GM12878 (cell line): ENCODE data around the gene ARHGDIA. TPM values are rescaled to one million over a fixed set of nuclear protein-coding genes. Genes with fewer than 3 reads are reported as not detected.

Experiments used
- CEBPB ChIP-seq, 2 experiments: fragments of 150-350 bp in 1 of 2; IDR thresholded peaks; 2 replicates each; pipeline ENCODE4 v1.6.1; 2012 to 2014; ENCODE audit warnings: low read depth in 2 of 2, low read length in 2 of 2, borderline replicate concordance in 1 of 2, inconsistent platforms in 1 of 2
- CREB1 ChIP-seq: IDR thresholded peaks from 2 replicates; pipeline ENCODE4 v1.6.1; 2012; ENCODE audit warnings: low read depth, mild to moderate bottlenecking, inconsistent platforms
- CREM ChIP-seq: IDR thresholded peaks from 2 replicates; pipeline ENCODE4 v1.6.1; 2014; ENCODE audit warnings: antibody characterized with exemption, low read depth
- CTCF ChIP-seq, 3 experiments: IDR thresholded peaks in 2 of 3; conservative IDR thresholded peaks in 1 of 3; 2 replicates each; pipeline ENCODE4 v1.5.1; 2011; ENCODE audit warnings: low read depth in 3 of 3, low read length in 3 of 3, mild to moderate bottlenecking in 3 of 3, control low read depth in 2 of 3, moderate library complexity in 2 of 3, inconsistent platforms in 1 of 3, mixed read lengths in 1 of 3; ENCODE audit not compliant: control insufficient read depth in 2 of 3, insufficient read depth in 1 of 3; ENCODE audit errors: extremely low read depth in 1 of 3
- FOS ChIP-seq: IDR thresholded peaks from 3 replicates; pipeline ENCODE4 v1.6.1; 2011; ENCODE audit warnings: borderline replicate concordance; ENCODE audit not compliant: insufficient read length; ENCODE audit errors: extremely low read depth
- HCFC1 ChIP-seq: fragments of 150-350 bp; IDR thresholded peaks from 2 replicates; pipeline ENCODE4 v1.6.1; 2014; ENCODE audit warnings: low read length
- HDAC6 ChIP-seq: fragments of 200-600 bp; sonication (generic); IDR thresholded peaks from one replicate; pipeline ENCODE4 v1.8.0; 2017; ENCODE audit warnings: antibody characterized with exemption; ENCODE audit not compliant: unreplicated experiment
- IKZF2 ChIP-seq, 2 experiments: fragments of 450-650 bp; IDR thresholded peaks; 2 replicates each; pipeline ENCODE4 v1.6.1; 2017; ENCODE audit warnings: mild to moderate bottlenecking in 2 of 2, moderate library complexity in 2 of 2
- KLF5 ChIP-seq: fragments of 450-650 bp; IDR thresholded peaks from 2 replicates; pipeline ENCODE4 v1.6.1; 2014; ENCODE audit warnings: mild to moderate bottlenecking; ENCODE audit not compliant: partially characterized antibody
- LARP7 ChIP-seq: fragments of 450-650 bp; IDR thresholded peaks from 2 replicates; pipeline ENCODE4 v1.6.1; 2017; ENCODE audit warnings: mild to moderate bottlenecking
- MAX ChIP-seq: IDR thresholded peaks from 2 replicates; pipeline ENCODE4 v1.6.1; 2012; ENCODE audit warnings: low read depth, low read length, improper control_type of control experiment
- MEF2A ChIP-seq: IDR thresholded peaks from 2 replicates; pipeline ENCODE4 v1.6.1; 2011; ENCODE audit warnings: low read depth, mild to moderate bottlenecking, low read length, moderate library complexity; ENCODE audit not compliant: insufficient read depth
- MLLT1 ChIP-seq: fragments of 450-650 bp; IDR thresholded peaks from 2 replicates; pipeline ENCODE4 v1.6.1; 2016; ENCODE audit warnings: mild to moderate bottlenecking
- NFYB ChIP-seq: IDR thresholded peaks from 2 replicates; pipeline ENCODE4 v1.6.1; 2011; ENCODE audit warnings: low read depth, mild to moderate bottlenecking, low read length, improper control_type of control experiment, moderate library complexity; ENCODE audit not compliant: insufficient read depth
- NRF1 ChIP-seq: conservative IDR thresholded peaks from 2 replicates; pipeline ENCODE4 v1.6.1; 2011; ENCODE audit warnings: mild to moderate bottlenecking, low read depth, low read length, improper control_type of control experiment
- PBX3 ChIP-seq: IDR thresholded peaks from 2 replicates; pipeline ENCODE4 v1.6.1; 2011; ENCODE audit warnings: mild to moderate bottlenecking, low read depth, low read length, moderate library complexity; ENCODE audit not compliant: insufficient replicate concordance
- RAD21 ChIP-seq: IDR thresholded peaks from 2 replicates; pipeline ENCODE4 v1.6.1; 2011; ENCODE audit warnings: mild to moderate bottlenecking, low read depth, low read length, moderate library complexity; ENCODE audit not compliant: insufficient read depth
- RAD51 ChIP-seq: fragments of 450-650 bp; IDR thresholded peaks from 2 replicates; pipeline ENCODE4 v1.6.1; 2016; ENCODE audit warnings: moderate library complexity, mild to moderate bottlenecking, inconsistent platforms
- RB1 ChIP-seq: fragments of 450-650 bp; formaldehyde crosslinking; IDR thresholded peaks from 2 replicates; pipeline ENCODE4 v1.6.1; 2017; ENCODE audit warnings: mild to moderate bottlenecking, borderline replicate concordance
- TCF3 ChIP-seq: IDR thresholded peaks from 2 replicates; pipeline ENCODE4 v1.6.1; 2012; ENCODE audit warnings: low read depth, mild to moderate bottlenecking, low read length, borderline replicate concordance; ENCODE audit not compliant: insufficient read depth
- USF1 ChIP-seq: IDR thresholded peaks from 2 replicates; pipeline ENCODE4 v1.6.1; 2011; ENCODE audit warnings: borderline replicate concordance, low read depth, mild to moderate bottlenecking, moderate library complexity, mixed read lengths, low read length; ENCODE audit not compliant: insufficient read depth; ENCODE audit errors: extremely low read length
- USF2 ChIP-seq: IDR thresholded peaks from 2 replicates; pipeline ENCODE4 v1.6.1; 2011; ENCODE audit warnings: low read depth, low read length, improper control_type of control experiment, borderline replicate concordance
- YY1 ChIP-seq: IDR thresholded peaks from 2 replicates; pipeline ENCODE4 v1.6.1; 2011; ENCODE audit warnings: low read depth, mild to moderate bottlenecking, low read length
- polyA plus RNA-seq, 11 experiments: library from polyadenylated mRNA; depleted of rRNA in 4 of 11; unstranded in 6 of 11; stranded (reverse) in 5 of 11; fragments of >200 nt; fragmentation: Nextera tagmentation in 4 of 11; fragmentation: Illumina TruSeq in 1 of 11; extraction: Ambion mirVana in 4 of 11; extraction: Trizol in 1 of 11; gene quantifications; 1 replicate in 1 of 11; 2 replicates in 10 of 11; pipeline versions ENCODE4 v1.2.1 to v1.2.3, GENCODE V29; 2011 to 2016; ENCODE audit warnings: inconsistent platforms in 2 of 11, missing spikeins in 2 of 11, low read depth in 1 of 11
- total RNA-seq, 4 experiments: library from RNA; depleted of rRNA in 3 of 4; stranded (reverse); fragments of >200 nt in 3 of 4; fragmentation: Illumina TruSeq in 1 of 4; extraction: Trizol in 1 of 4; gene quantifications; 2 replicates each; pipeline versions ENCODE4 v1.2.1 to v1.2.3, GENCODE V29; 2013 to 2021

Gene ARHGDIA
- total and polyA plus RNA-seq, 10 of the 15 experiments (the other 5 are each of a cell fraction or from before 2014, with no cell fraction given): 17.9 to 552 (median 169) TPM

- TF ChIP-seq USF1: peak; percentile 95
- peak; percentile 86 for TF ChIP-seq TCF3
- no peak for TF ChIP-seq MLLT1
- peak; percentile 43; the same call in 1 of the 2 replicates for TF ChIP-seq HCFC1
- no peak for TF ChIP-seq NFYB
- TF ChIP-seq HDAC6: no peak
- TF ChIP-seq USF2: peak; percentile 79
- peak; percentile 26; the same call in 1 of the 2 replicates for TF ChIP-seq RAD51
- TF ChIP-seq MEF2A: no peak
- no peak for TF ChIP-seq CTCF (IDR thresholded peaks at IDR 0.05 in 2 of 3, conservative IDR thresholded peaks at IDR 0.05 in 1 of 3; ENCODE audit: control insufficient read depth in 2 of 3, extremely low read depth in 1 of 3, insufficient read depth in 1 of 3, low read depth in 3 of 3, low read length in 3 of 3)
- no peak for TF ChIP-seq FOS
- TF ChIP-seq CREB1: peak; percentile 81
- TF ChIP-seq KLF5: peak; percentile 67
- TF ChIP-seq PBX3: peak; percentile 47
- TF ChIP-seq NRF1: peak; percentile 81
- TF ChIP-seq CREM: peak; percentile 65; the same call in 1 of the 2 replicates
- TF ChIP-seq MAX: peak; percentile 71; the same call in 1 of the 2 replicates
- TF ChIP-seq IKZF2 (IDR thresholded peaks at IDR 0.05): no peak
- TF ChIP-seq CEBPB (IDR thresholded peaks at IDR 0.05; ENCODE audit: borderline replicate concordance in 1 of 2, low read depth in 2 of 2, low read length in 2 of 2): no peak
- TF ChIP-seq YY1: peak; percentile 22
- TF ChIP-seq RAD21: no peak
- TF ChIP-seq RB1: peak; percentile 68; the same call in 1 of the 2 replicates
- TF ChIP-seq LARP7: peak; percentile 70; the same call in 1 of the 2 replicates
These were observed 37.8 kb downstream of the ARHGDIA start, which contains the start of gene MCRIP1 (continued) for GRCh38 chr17:81833160-81833920.
